Glutamatergic neuron (in vitro differentiated cells): ENCODE data around the gene AFM. TPM values are rescaled to one million over a fixed set of nuclear protein-coding genes. Genes with fewer than 3 reads are reported as not detected.

Experiments used
- DNase-seq: peaks from one replicate; pipeline ENCODE4 v3.0.0; 2022
- H3K27ac Mint-ChIP-seq: one replicate; pipeline ENCODE4 v1.8.0; 2020; ENCODE audit warnings: mild to moderate bottlenecking, mixed read lengths, inconsistent platforms; ENCODE audit not compliant: unreplicated experiment
- H3K27me3 Mint-ChIP-seq: one replicate; pipeline ENCODE4 v1.8.0; 2020; ENCODE audit warnings: mild to moderate bottlenecking, moderate library complexity, mixed read lengths, inconsistent platforms; ENCODE audit not compliant: unreplicated experiment
- H3K36me3 Mint-ChIP-seq: one replicate; pipeline ENCODE4 v1.8.0; 2020; ENCODE audit warnings: mild to moderate bottlenecking, mixed read lengths, inconsistent platforms; ENCODE audit not compliant: unreplicated experiment
- H3K4me1 Mint-ChIP-seq: one replicate; pipeline ENCODE4 v1.8.0; 2020; ENCODE audit warnings: mild to moderate bottlenecking, low read depth, mixed read lengths, inconsistent platforms; ENCODE audit not compliant: unreplicated experiment
- H3K4me3 Mint-ChIP-seq: one replicate; pipeline ENCODE4 v1.8.0; 2020; ENCODE audit warnings: mild to moderate bottlenecking, mixed read lengths, inconsistent platforms; ENCODE audit not compliant: unreplicated experiment
- H3K9me3 Mint-ChIP-seq: one replicate; pipeline ENCODE4 v1.8.0; 2020; ENCODE audit warnings: mild to moderate bottlenecking, moderate library complexity, mixed read lengths, inconsistent platforms; ENCODE audit not compliant: unreplicated experiment
- total RNA-seq: library from RNA; stranded (reverse); fragmentation: NEBNext Ultra II Directional; extraction: Animal tissue kit (Norgen Biotek cat#: 25700); gene quantifications from one replicate; pipeline ENCODE4 v1.2.1, GENCODE V29; 2021; ENCODE audit not compliant: unreplicated experiment
- TF ChIP-seq, protein P1 (sequence below): fragments of 200-600 bp; sonication (generic); IDR thresholded peaks from one replicate; pipeline ENCODE4 v1.5.0; 2021; ENCODE audit not compliant: partially characterized antibody, unreplicated experiment

Gene AFM
- total RNA-seq, 1 donor from 2014 or later: not detected

DNA sequence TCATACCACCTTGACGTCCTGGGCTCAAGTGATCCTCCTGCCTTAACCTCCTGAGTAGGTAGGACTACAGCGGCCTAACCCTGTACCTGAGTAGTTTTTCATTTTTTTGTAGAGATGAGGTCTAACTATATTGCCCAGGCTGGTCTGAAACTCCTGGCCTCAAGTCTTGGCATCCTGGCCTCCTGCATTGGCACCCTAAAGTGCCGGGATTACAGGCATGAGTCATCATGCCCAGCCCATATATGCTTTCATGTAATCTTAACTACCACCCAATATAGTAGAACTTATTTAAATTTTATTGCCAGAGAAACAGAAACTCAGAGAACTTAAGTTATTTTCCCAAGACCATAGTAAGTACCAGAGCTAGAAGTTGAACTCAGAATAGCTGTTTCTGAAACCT lies 27.1 kb downstream of the AFM start:
- Mint-ChIP-seq H3K4me3 (no peak overlapping the region), H3K36me3 (no peaks in the 10 kb centered on the region), H3K27ac (no peak overlapping the region), H3K4me1 (no peaks in the 10 kb centered on the region), H3K27me3 (no peaks in the 10 kb centered on the region), H3K9me3 (no peaks in the 10 kb centered on the region)
- DNase-seq: no peak
- TF ChIP-seq, protein P1, sequence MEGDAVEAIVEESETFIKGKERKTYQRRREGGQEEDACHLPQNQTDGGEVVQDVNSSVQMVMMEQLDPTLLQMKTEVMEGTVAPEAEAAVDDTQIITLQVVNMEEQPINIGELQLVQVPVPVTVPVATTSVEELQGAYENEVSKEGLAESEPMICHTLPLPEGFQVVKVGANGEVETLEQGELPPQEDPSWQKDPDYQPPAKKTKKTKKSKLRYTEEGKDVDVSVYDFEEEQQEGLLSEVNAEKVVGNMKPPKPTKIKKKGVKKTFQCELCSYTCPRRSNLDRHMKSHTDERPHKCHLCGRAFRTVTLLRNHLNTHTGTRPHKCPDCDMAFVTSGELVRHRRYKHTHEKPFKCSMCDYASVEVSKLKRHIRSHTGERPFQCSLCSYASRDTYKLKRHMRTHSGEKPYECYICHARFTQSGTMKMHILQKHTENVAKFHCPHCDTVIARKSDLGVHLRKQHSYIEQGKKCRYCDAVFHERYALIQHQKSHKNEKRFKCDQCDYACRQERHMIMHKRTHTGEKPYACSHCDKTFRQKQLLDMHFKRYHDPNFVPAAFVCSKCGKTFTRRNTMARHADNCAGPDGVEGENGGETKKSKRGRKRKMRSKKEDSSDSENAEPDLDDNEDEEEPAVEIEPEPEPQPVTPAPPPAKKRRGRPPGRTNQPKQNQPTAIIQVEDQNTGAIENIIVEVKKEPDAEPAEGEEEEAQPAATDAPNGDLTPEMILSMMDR: no peak

- Mint-ChIP-seq H3K27ac (no peak overlapping the region), H3K27me3 (no peaks in the 10 kb centered on the region), H3K9me3 (peaks cover 1% of the 10 kb centered on the region), H3K4me3 (no peak overlapping the region), H3K4me1 (no peaks in the 10 kb centered on the region), H3K36me3 (no peaks in the 10 kb centered on the region)
- TF ChIP-seq, protein P1: no peak
- DNase-seq: no peak
Observed at GRCh38 chr4:73518340-73518739, 36.8 kb downstream of the AFM start.

DNA sequence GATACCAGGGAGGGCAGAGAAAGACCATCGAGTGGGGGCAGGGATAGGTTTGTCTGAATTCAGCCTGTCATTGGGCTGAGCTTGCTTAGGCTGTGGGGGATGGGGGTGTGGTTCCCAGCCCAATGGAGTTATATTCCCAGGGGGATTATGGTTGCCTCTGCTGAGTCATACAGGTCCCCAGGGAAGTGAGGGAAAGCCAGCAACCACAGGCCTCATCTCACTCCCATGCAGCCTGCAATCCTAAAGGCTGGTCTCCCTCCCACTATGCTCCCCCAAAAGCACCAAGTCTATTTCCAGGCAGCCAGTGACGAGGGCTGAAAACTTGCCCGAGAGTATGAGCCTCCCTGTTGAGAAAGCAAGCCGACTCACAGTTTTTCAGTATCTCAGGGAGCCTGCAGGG lies 39.3 kb downstream of the AFM start:
- Mint-ChIP-seq H3K4me1 (no peaks in the 10 kb centered on the region), H3K27ac (no peak overlapping the region), H3K36me3 (no peaks in the 10 kb centered on the region), H3K9me3 (peaks cover 1% of the 10 kb centered on the region), H3K4me3 (no peak overlapping the region), H3K27me3 (no peaks in the 10 kb centered on the region)
- TF ChIP-seq, protein P1: no peak
- no peak for DNase-seq

GRCh38 chr4:73523126-73523525 lies 41.6 kb downstream of the AFM start:
- H3K9me3 Mint-ChIP-seq: peaks cover 1% of the 10 kb centered on the region
- no peaks in the 10 kb centered on the region for H3K36me3 Mint-ChIP-seq
- H3K4me3 Mint-ChIP-seq: no peak overlapping the region
- no peaks in the 10 kb centered on the region for H3K27me3 Mint-ChIP-seq
- H3K27ac Mint-ChIP-seq: no peak overlapping the region
- no peak for DNase-seq
- TF ChIP-seq, protein P1: no peak
- no peaks in the 10 kb centered on the region for H3K4me1 Mint-ChIP-seq

DNA sequence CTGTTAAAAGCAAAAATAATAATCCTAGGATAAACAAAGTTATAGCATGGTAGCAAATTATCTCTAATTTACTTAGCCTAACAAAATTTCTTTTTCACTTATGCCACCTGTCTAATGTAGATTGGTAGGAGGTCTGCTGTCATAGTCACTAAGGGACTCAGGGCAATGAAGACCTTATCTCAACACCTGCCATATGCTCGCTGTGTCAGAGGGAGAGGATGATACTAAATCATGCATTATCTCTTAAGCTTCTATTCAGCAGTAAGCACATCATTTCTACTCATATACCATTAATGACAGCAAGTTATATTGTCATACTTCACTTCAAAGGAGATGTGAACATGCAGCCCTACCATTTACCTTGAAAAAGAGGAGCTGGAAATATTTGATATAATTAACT lies 44.1 kb downstream of the AFM start:
- H3K27me3 Mint-ChIP-seq: no peaks in the 10 kb centered on the region
- no peak overlapping the region for H3K4me3 Mint-ChIP-seq
- no peak overlapping the region for H3K27ac Mint-ChIP-seq
- peaks cover 1% of the 10 kb centered on the region for H3K9me3 Mint-ChIP-seq
- TF ChIP-seq, protein P1: no peak
- H3K4me1 Mint-ChIP-seq: no peaks in the 10 kb centered on the region
- no peaks in the 10 kb centered on the region for H3K36me3 Mint-ChIP-seq
- no peak for DNase-seq
